Activated CD8-positive, alpha-beta T cell treated with anti-CD3 and anti-CD28 coated beads for 36 hours (primary cell): ENCODE results near the gene UBXN2A. TPM values are rescaled to one million over a fixed set of nuclear protein-coding genes. Genes with fewer than 3 reads are reported as not detected.

ENCODE experiments used
- ATAC-seq: fragments of 200-7000 bp; cut with Tn5 transposase; one replicate; pipeline ENCODE4 v1.10.0; 2021; ENCODE audit warnings: mild to moderate bottlenecking, moderate library complexity
- CTCF ChIA-PET: fragments of 350-600 bp; sonication (Branson Sonifier 250); formaldehyde crosslinking; loops from one replicate; lab custom pipeline; 2021; ENCODE audit warnings: antibody characterized with exemption; lab: Charles Lee
- POLR2A ChIA-PET: fragments of 350-600 bp; sonication (Branson Sonifier 250); formaldehyde crosslinking; loops from one replicate; lab custom pipeline; 2021; ENCODE audit warnings: antibody characterized with exemption; lab: Charles Lee
- DNase-seq: peaks from one replicate; pipeline ENCODE4 v3.0.0-alpha.2; 2020
- H3K27ac Mint-ChIP-seq: one replicate; pipeline ENCODE4 v1.8.0; 2021; ENCODE audit warnings: mild to moderate bottlenecking, mixed read lengths
- H3K27me3 Mint-ChIP-seq: one replicate; pipeline ENCODE4 v1.8.0; 2021; ENCODE audit warnings: mixed read lengths
- H3K36me3 Mint-ChIP-seq: one replicate; pipeline ENCODE4 v1.8.0; 2021; ENCODE audit warnings: low read depth, mixed read lengths
- H3K4me1 Mint-ChIP-seq: one replicate; pipeline ENCODE4 v1.8.0; 2021; ENCODE audit warnings: low read depth, mixed read lengths
- H3K4me3 Mint-ChIP-seq: one replicate; pipeline ENCODE4 v1.8.0; 2021; ENCODE audit warnings: mild to moderate bottlenecking, moderate library complexity, mixed read lengths
- H3K9me3 Mint-ChIP-seq: one replicate; pipeline ENCODE4 v1.8.0; 2021; ENCODE audit warnings: mixed read lengths
- CTCF ChIP-seq: fragments of 200-600 bp; IDR thresholded peaks from one replicate; pipeline ENCODE4 v1.8.0; 2022; ENCODE audit warnings: antibody characterized with exemption, mild to moderate bottlenecking
- intact Hi-C: fragments of 100-400 bp; cut with micrococcal nuclease; formaldehyde crosslinking; loops from one replicate; pipeline ENCODE4 v1.10.0; 2022
- total RNA-seq, 2 experiments: library from RNA; stranded (reverse); gene quantifications; one replicate each; pipeline ENCODE4 v1.2.3, GENCODE V29; 2021

Gene UBXN2A
- total RNA-seq, 2 experiments from 2014 or later: 11.1 to 11.2 TPM

- ChIA-PET POLR2A (interaction anchor here (0.6 to 1.1 kb wide), 4 partner anchors 20 to 33 kb away, joined by 3 read pairs; partner anchors contain the start of gene SF3B6), CTCF (interaction anchor here (2.0 to 4.2 kb wide), 2 partner anchors 10 to 34 kb away, joined by 8 to 19 read pairs; partner anchors contain the start of gene TP53I3)
- ATAC-seq (no peak), DNase-seq (peak; percentile 15)
- H3K36me3 Mint-ChIP-seq: no peaks in the 10 kb centered on the region
- no peaks in the 10 kb centered on the region for H3K9me3 Mint-ChIP-seq
- peaks cover 1% of the 10 kb centered on the region for H3K27me3 Mint-ChIP-seq
- TF ChIP-seq CTCF: no peak
- no peak overlapping the region for H3K4me3 Mint-ChIP-seq
- H3K4me1 Mint-ChIP-seq: peaks cover 16% of the 10 kb centered on the region
- intact Hi-C loops: no loop called here
- no peak overlapping the region for H3K27ac Mint-ChIP-seq
Observed at GRCh38 chr2:24050041-24050979, 110.0 kb downstream of the UBXN2A start.

GRCh38 chr2:24051833-24052232 lies 111.6 kb downstream of the UBXN2A start:
- no peaks in the 10 kb centered on the region for H3K9me3 Mint-ChIP-seq
- no peaks in the 10 kb centered on the region for H3K36me3 Mint-ChIP-seq
- no peak overlapping the region for H3K4me3 Mint-ChIP-seq
- ATAC-seq (no peak), DNase-seq (no peak)
- peaks cover 9% of the 10 kb centered on the region for H3K4me1 Mint-ChIP-seq
- ChIA-PET CTCF (interaction anchor here (1.2 to 4.2 kb wide), 6 partner anchors 9 to 227 kb away, joined by 3 to 19 read pairs (median 4); partner anchors contain the start of gene TP53I3), POLR2A (interaction anchor here (0.6 kb wide), 1 partner anchor 15 kb away, joined by 4 read pairs; no protein-coding TSS in a partner anchor)
- intact Hi-C loops: no loop called here
- no peak for TF ChIP-seq CTCF
- no peak overlapping the region for H3K27ac Mint-ChIP-seq
- peaks cover 1% of the 10 kb centered on the region for H3K27me3 Mint-ChIP-seq

DNA sequence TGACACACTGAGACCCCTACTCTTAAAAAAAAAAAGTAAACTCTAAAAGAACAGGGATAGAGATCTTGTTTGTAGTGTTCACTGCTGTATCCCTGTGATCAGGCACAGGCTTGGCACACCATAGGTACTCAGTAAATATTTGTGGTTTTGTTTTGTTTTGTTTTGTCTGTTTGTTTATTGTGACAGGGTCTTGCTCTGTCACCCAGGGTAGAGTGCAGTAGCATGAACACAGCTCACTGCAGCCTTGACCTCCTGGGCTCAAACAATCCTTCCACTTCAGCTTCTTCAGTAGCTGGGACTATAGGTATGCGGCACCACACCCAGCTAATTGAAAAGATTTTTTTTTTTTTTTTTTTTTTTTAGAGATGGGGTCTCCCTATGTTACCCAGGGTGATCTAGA lies 112.7 kb downstream of the UBXN2A start:
- intact Hi-C loops: no loop called here
- DNase-seq (no peak), ATAC-seq (no peak)
- ChIA-PET POLR2A (no interaction called here), CTCF (interaction anchor here (1.5 kb wide), 1 partner anchor 228 kb away, joined by 5 read pairs; no protein-coding TSS in a partner anchor)
- H3K36me3 Mint-ChIP-seq: no peaks in the 10 kb centered on the region
- H3K27ac Mint-ChIP-seq: no peak overlapping the region
- peaks cover 1% of the 10 kb centered on the region for H3K27me3 Mint-ChIP-seq
- no peaks in the 10 kb centered on the region for H3K9me3 Mint-ChIP-seq
- peaks cover 3% of the 10 kb centered on the region for H3K4me1 Mint-ChIP-seq
- no peak for TF ChIP-seq CTCF
- no peak overlapping the region for H3K4me3 Mint-ChIP-seq

Other genes starting within 250 kb of the UBXN2A start
- gene ATAD2B, start 13.3 kb upstream of the UBXN2A start, total RNA-seq: 10 to 100 TPM; 12.5 to 13.2 TPM
- under 1 TPM; 0.25 to 0.32 TPM for gene MFSD2B, start 69.6 kb downstream of the UBXN2A start, total RNA-seq
- 10 to 100 TPM; 20.2 to 23.0 TPM for gene WDCP, start 106.9 kb downstream of the UBXN2A start, total RNA-seq
- 1 to 10 TPM; 1.3 to 1.7 TPM for gene FKBP1B, start 109.3 kb downstream of the UBXN2A start, total RNA-seq
- gene SF3B6, start 135.9 kb downstream of the UBXN2A start, total RNA-seq: 100 to 1,000 TPM; 141 to 144 TPM
- 1 to 10 TPM; 1.8 to 2.6 TPM for gene TP53I3, start 144.4 kb downstream of the UBXN2A start, total RNA-seq
- not detected for gene PFN4, start 182.9 kb downstream of the UBXN2A start, total RNA-seq
- 1 to 10 TPM; 4.5 to 5.7 TPM for gene FAM228B, start 183.0 kb downstream of the UBXN2A start, total RNA-seq
- gene FAM228A, start 234.6 kb downstream of the UBXN2A start, total RNA-seq: not detected